Measurements from ENCODE around the gene MICAL3.

The MICAL3 gene

GRCh38 chr22:17918840-17919239 is 105.5 kb downstream of the MICAL3 start:
- TF ChIP-seq, protein P1, sequence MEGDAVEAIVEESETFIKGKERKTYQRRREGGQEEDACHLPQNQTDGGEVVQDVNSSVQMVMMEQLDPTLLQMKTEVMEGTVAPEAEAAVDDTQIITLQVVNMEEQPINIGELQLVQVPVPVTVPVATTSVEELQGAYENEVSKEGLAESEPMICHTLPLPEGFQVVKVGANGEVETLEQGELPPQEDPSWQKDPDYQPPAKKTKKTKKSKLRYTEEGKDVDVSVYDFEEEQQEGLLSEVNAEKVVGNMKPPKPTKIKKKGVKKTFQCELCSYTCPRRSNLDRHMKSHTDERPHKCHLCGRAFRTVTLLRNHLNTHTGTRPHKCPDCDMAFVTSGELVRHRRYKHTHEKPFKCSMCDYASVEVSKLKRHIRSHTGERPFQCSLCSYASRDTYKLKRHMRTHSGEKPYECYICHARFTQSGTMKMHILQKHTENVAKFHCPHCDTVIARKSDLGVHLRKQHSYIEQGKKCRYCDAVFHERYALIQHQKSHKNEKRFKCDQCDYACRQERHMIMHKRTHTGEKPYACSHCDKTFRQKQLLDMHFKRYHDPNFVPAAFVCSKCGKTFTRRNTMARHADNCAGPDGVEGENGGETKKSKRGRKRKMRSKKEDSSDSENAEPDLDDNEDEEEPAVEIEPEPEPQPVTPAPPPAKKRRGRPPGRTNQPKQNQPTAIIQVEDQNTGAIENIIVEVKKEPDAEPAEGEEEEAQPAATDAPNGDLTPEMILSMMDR (IDR thresholded peaks at IDR 0.05; ENCODE audit: control insufficient read depth, extremely low read depth, insufficient read depth), result no peak
- no peak for DNase-seq (ENCODE audit: low read depth)

DNA sequence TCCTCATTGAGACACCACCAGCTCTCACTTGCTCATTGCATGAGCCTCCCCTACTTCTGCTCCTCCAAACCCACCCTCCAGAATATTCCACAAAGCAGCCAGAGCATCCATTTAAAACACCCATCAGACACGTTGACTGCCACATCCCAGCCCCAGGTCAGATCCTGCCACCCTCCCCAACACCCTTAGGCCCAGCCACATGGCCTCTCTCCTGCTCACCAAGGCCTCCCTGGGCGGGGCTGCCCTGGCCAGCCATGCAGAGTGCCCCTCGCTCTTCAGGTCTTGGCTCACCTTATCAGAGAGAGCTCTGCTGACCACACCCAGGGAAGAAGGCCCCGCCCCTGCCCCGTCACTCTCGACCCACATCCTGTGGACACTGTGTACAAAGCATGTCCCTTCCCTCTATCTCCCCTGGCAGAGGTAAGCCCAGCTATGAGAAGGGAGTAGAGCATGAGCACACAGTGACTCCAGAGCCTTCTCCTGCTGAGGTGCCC is 106.8 kb downstream of the MICAL3 start:
- H3K4me3 ChIP-seq (ENCODE audit: low read depth, low read length), result no peak overlapping the region
- TF ChIP-seq, protein P1 (IDR thresholded peaks at IDR 0.05; ENCODE audit: control insufficient read depth, extremely low read depth, insufficient read depth), result no peak
- no peak for DNase-seq (ENCODE audit: low read depth)

More at GRCh38 chr22:17918840-17919239, 105.5 kb downstream of the MICAL3 start:
- H3K4me3 ChIP-seq (ENCODE audit: low read depth, low read length), result no peak overlapping the region

DNA sequence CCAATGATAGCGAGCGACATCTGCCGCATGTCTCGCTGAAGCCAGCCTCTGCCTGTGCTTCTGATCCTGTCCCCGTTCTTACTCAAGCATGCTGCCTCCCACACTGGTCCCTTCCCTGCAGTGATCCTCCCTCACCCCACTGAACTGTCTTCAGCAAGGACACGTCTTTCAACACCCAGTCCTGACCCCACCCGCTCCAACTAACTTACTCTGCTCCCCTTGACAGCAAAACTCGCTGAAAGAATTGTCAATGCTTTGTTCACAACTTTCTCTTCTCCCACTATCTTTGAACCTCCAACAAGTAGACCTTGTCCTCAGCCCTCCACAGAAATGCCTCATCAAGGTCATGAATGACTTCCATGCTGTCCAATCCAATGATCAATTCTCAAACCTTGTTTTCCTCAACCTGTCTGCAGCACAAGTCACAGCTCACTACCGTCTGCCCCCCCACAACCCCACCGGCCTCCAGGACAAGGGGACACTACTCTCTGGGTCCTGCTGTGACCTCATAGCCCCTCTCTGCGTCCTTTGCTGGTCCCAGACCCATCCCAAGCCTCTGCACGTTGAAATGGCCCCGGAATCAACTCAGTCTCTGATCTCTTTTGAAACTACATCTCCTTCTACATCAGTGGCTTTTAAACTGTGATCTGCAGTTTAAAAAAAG is 108.0 kb downstream of the MICAL3 start:
- no peak for DNase-seq (ENCODE audit: low read depth)
- no peak overlapping the region for H3K4me3 ChIP-seq (ENCODE audit: low read depth, low read length)
- TF ChIP-seq, protein P1 (IDR thresholded peaks at IDR 0.05; ENCODE audit: control insufficient read depth, extremely low read depth, insufficient read depth), result no peak

DNA sequence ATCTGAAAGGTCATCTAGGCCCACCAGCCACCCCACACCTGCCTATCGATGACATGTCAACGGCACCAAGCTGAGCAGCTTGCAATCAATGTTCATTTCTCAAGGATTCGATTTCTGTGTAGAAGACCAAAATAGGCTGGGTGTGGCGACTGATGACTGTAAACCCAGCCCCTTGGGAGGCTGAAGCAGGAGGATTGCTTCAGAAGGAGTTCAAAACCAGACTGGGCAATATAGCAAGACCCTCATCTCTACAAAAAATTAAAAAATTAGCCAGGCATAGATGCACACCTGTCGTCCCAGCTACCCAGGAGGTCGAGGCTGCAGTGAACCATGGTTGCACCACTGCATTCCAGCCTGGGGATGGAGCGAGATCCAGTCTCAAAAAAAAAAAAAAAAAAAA is 108.7 kb downstream of the MICAL3 start:
- no peak overlapping the region for H3K4me3 ChIP-seq (ENCODE audit: low read depth, low read length)
- TF ChIP-seq, protein P1 (IDR thresholded peaks at IDR 0.05; ENCODE audit: control insufficient read depth, extremely low read depth, insufficient read depth), result no peak
- no peak for DNase-seq (ENCODE audit: low read depth)

DNA sequence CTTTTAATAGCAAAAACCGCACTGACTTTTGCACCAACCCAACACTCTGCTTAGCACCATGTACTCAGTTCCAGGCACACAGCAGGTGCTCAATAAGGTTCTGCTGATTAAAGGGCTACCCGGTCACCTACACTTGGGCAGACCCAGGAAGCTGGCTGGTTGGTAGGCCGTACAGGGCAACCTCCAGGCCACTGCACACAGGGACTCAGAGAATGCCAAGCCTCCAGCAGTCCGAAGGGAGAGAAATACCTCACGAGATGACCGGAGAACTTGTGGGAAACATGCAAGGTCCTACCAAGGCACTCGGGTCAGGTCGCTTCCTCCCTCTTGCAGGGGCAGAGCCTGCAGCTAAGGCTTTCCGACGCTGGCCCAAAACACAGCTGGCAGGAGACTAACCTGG is 109.2 kb downstream of the MICAL3 start:
- H3K4me3 ChIP-seq (ENCODE audit: low read depth, low read length), result no peak overlapping the region
- TF ChIP-seq, protein P1 (IDR thresholded peaks at IDR 0.05; ENCODE audit: control insufficient read depth, extremely low read depth, insufficient read depth), result no peak
- no peak for DNase-seq (ENCODE audit: low read depth)

- no peak overlapping the region for H3K4me3 ChIP-seq (ENCODE audit: low read depth, low read length)
- TF ChIP-seq, protein P1 (IDR thresholded peaks at IDR 0.05; ENCODE audit: control insufficient read depth, extremely low read depth, insufficient read depth), result no peak
- no peak for DNase-seq (ENCODE audit: low read depth)
Observed at GRCh38 chr22:17914474-17914873, 109.9 kb downstream of the MICAL3 start.
